Measurements from ENCODE around the gene MCAT. TPM values are rescaled to one million over a fixed set of nuclear protein-coding genes. Genes with fewer than 3 reads are reported as not detected.

MCAT gene
- total RNA-seq, 1 donor from 2014 or later, result 25.7 TPM

- no peak for TF ChIP-seq CTCF (conservative IDR thresholded peaks at IDR 0.05)
- Mint-ChIP-seq H3K4me1 (peaks cover 17% of the 10 kb centered on the region), H3K9me3 (no peaks in the 10 kb centered on the region), H3K27me3 (ENCODE audit: low read depth) (peaks cover 12% of the 10 kb centered on the region), H3K27ac (ENCODE audit: unreplicated experiment) (no peak overlapping the region), H3K36me3 (ENCODE audit: low read depth) (no peaks in the 10 kb centered on the region), H3K4me3 (no peak overlapping the region)
- no peak for DNase-seq (ENCODE audit: low read depth, low spot score)
Observed at GRCh38 chr22:43155789-43156188, 12.6 kb upstream of the MCAT start.

GRCh38 chr22:43154887-43155536 is 11.8 kb upstream of the MCAT start:
- TF ChIP-seq CTCF (conservative IDR thresholded peaks at IDR 0.05), result no peak
- H3K27me3 Mint-ChIP-seq (ENCODE audit: low read depth), result peaks cover 12% of the 10 kb centered on the region
- peak overlapping the region; percentile 35 for H3K27ac Mint-ChIP-seq (ENCODE audit: unreplicated experiment)
- no peaks in the 10 kb centered on the region for H3K36me3 Mint-ChIP-seq (ENCODE audit: low read depth)
- H3K4me1 Mint-ChIP-seq, result peaks cover 18% of the 10 kb centered on the region
- no peaks in the 10 kb centered on the region for H3K9me3 Mint-ChIP-seq
- no peak overlapping the region for H3K4me3 Mint-ChIP-seq
- no peak for DNase-seq (ENCODE audit: low read depth, low spot score)

GRCh38 chr22:43153899-43154298 is 10.7 kb upstream of the MCAT start:
- no peak overlapping the region for H3K27ac Mint-ChIP-seq (ENCODE audit: unreplicated experiment)
- peaks cover 12% of the 10 kb centered on the region for H3K27me3 Mint-ChIP-seq (ENCODE audit: low read depth)
- no peaks in the 10 kb centered on the region for H3K36me3 Mint-ChIP-seq (ENCODE audit: low read depth)
- H3K4me1 Mint-ChIP-seq, result peaks cover 18% of the 10 kb centered on the region
- H3K4me3 Mint-ChIP-seq, result no peak overlapping the region
- no peak for DNase-seq (ENCODE audit: low read depth, low spot score)
- no peaks in the 10 kb centered on the region for H3K9me3 Mint-ChIP-seq
- no peak for TF ChIP-seq CTCF (conservative IDR thresholded peaks at IDR 0.05)

GRCh38 chr22:43152357-43153071 is 9.3 kb upstream of the MCAT start:
- H3K27ac Mint-ChIP-seq (ENCODE audit: unreplicated experiment), result no peak overlapping the region
- TF ChIP-seq CTCF (conservative IDR thresholded peaks at IDR 0.05), result no peak
- DNase-seq (ENCODE audit: low read depth, low spot score), result no peak
- H3K4me3 Mint-ChIP-seq, result peak overlapping the region; percentile 56
- peaks cover 9% of the 10 kb centered on the region for H3K4me1 Mint-ChIP-seq
- peaks cover 19% of the 10 kb centered on the region for H3K27me3 Mint-ChIP-seq (ENCODE audit: low read depth)
- H3K36me3 Mint-ChIP-seq (ENCODE audit: low read depth), result no peaks in the 10 kb centered on the region
- H3K9me3 Mint-ChIP-seq, result no peaks in the 10 kb centered on the region

- no peak for TF ChIP-seq CTCF (conservative IDR thresholded peaks at IDR 0.05)
- Mint-ChIP-seq H3K27me3 (ENCODE audit: low read depth) (peaks cover 19% of the 10 kb centered on the region), H3K4me1 (peaks cover 9% of the 10 kb centered on the region), H3K4me3 (no peak overlapping the region), H3K27ac (ENCODE audit: unreplicated experiment) (no peak overlapping the region), H3K9me3 (no peaks in the 10 kb centered on the region), H3K36me3 (ENCODE audit: low read depth) (no peaks in the 10 kb centered on the region)
- no peak for DNase-seq (ENCODE audit: low read depth, low spot score)
Observed at GRCh38 chr22:43152003-43152356, 8.8 kb upstream of the MCAT start.
